ENCODE data around the gene RB1.

GRCh38 chr13:48429036-48429435, 125.5 kb downstream of the RB1 start:
- TF ChIP-seq REST (IDR thresholded peaks at IDR 0.05; ENCODE audit: insufficient read depth in 1 of 2, low read depth in 2 of 2, low read length in 2 of 2) (no peak), TAF1 (IDR thresholded peaks at IDR 0.05; ENCODE audit: borderline replicate concordance, insufficient read depth, low read length) (no peak)

All from PFSK-1 (cell line).